Hematopoietic multipotent progenitor cell treated with erythropoietin and hydrocortisone succinate and interleukin-3 and kit ligand, for 6 days (in vitro differentiated cells): ENCODE data around the gene CFAP100.

ENCODE experiments used
- DNase-seq: peaks from one replicate; pipeline ENCODE4 v3.0.0-alpha.2; 2015

CFAP100 gene

GRCh38 chr3:126466886-126467610, 72.3 kb downstream of the CFAP100 start:
- DNase-seq, result no peak

- no peak for DNase-seq
Measured at GRCh38 chr3:126467611-126467955, 72.9 kb downstream of the CFAP100 start.

- no peak for DNase-seq
Measured at GRCh38 chr3:126468028-126468891, 73.6 kb downstream of the CFAP100 start.

GRCh38 chr3:126469479-126469878, 74.8 kb downstream of the CFAP100 start:
- DNase-seq, result no peak

GRCh38 chr3:126472277-126473006, 77.7 kb downstream of the CFAP100 start:
- peak; percentile 87 for DNase-seq

GRCh38 chr3:126473292-126474168, 78.8 kb downstream of the CFAP100 start:
- DNase-seq, result peak; percentile 19

- DNase-seq, result peak; percentile 62
Measured at GRCh38 chr3:126474498-126475412, 80.0 kb downstream of the CFAP100 start.

GRCh38 chr3:126475413-126476114, 80.9 kb downstream of the CFAP100 start, which contains the start of gene ZXDC:
Gene ZXDC (minus strand): TSS chr3:126475891. CDS start chr3:126475865, 26 bp downstream.
- DNase-seq, result peak; percentile 93

- peak; percentile 77 for DNase-seq
Measured at GRCh38 chr3:126476166-126477060, 81.7 kb downstream of the CFAP100 start.

GRCh38 chr3:126477061-126477380, 82.3 kb downstream of the CFAP100 start:
- DNase-seq, result no peak

- DNase-seq, result no peak
Measured at GRCh38 chr3:126478581-126479310, 84.0 kb downstream of the CFAP100 start.

GRCh38 chr3:126479642-126480041, 84.9 kb downstream of the CFAP100 start:
- DNase-seq, result no peak

- DNase-seq, result no peak
Measured at GRCh38 chr3:126480206-126480605, 85.5 kb downstream of the CFAP100 start.

- DNase-seq, result no peak
Measured at GRCh38 chr3:126480861-126481260, 86.2 kb downstream of the CFAP100 start.

- DNase-seq, result no peak
Measured at GRCh38 chr3:126481808-126482502, 87.2 kb downstream of the CFAP100 start.

- DNase-seq, result no peak
Measured at GRCh38 chr3:126482503-126483255, 88.0 kb downstream of the CFAP100 start.

- DNase-seq, result no peak
Measured at GRCh38 chr3:126483321-126483761, 88.6 kb downstream of the CFAP100 start.
